HS-5 (cell line): Measurements from ENCODE around the gene LCN1.

Source experiments
- DNase-seq: peaks from one replicate; pipeline ENCODE4 v3.0.0-alpha.2; 2012; ENCODE audit warnings: low read depth

Gene LCN1

GRCh38 chr9:135488527-135488926 lies 32.7 kb upstream of the LCN1 start:
- no peak for DNase-seq

GRCh38 chr9:135489188-135489906 lies 31.9 kb upstream of the LCN1 start:
- no peak for DNase-seq

GRCh38 chr9:135490166-135490870 lies 30.9 kb upstream of the LCN1 start:
- no peak for DNase-seq

- no peak for DNase-seq
Measured at GRCh38 chr9:135490980-135491464, 30.2 kb upstream of the LCN1 start.

GRCh38 chr9:135491764-135492163 lies 29.5 kb upstream of the LCN1 start:
- no peak for DNase-seq

- no peak for DNase-seq
Measured at GRCh38 chr9:135492886-135493669, 28.2 kb upstream of the LCN1 start.

- no peak for DNase-seq
Measured at GRCh38 chr9:135494791-135495559, 26.3 kb upstream of the LCN1 start.

- DNase-seq, result no peak
Measured at GRCh38 chr9:135498381-135499126, 22.7 kb upstream of the LCN1 start.

GRCh38 chr9:135499326-135500070 lies 21.7 kb upstream of the LCN1 start:
- DNase-seq, result peak; percentile 28

- peak; percentile 39 for DNase-seq
Measured at GRCh38 chr9:135500071-135500524, 21.1 kb upstream of the LCN1 start.

GRCh38 chr9:135500525-135501260 lies 20.5 kb upstream of the LCN1 start, which contains the start of gene MRPS2:
MRPS2 (plus strand) TSS chr9:135500682; CDS start chr9:135500711, 29 bp downstream.
- DNase-seq, result peak; percentile 24

GRCh38 chr9:135501261-135502167 lies 19.7 kb upstream of the LCN1 start:
- DNase-seq, result no peak

GRCh38 chr9:135502168-135502872 lies 18.9 kb upstream of the LCN1 start:
- DNase-seq, result no peak

- no peak for DNase-seq
Measured at GRCh38 chr9:135502873-135503321, 18.3 kb upstream of the LCN1 start.

GRCh38 chr9:135503371-135504261 lies 17.6 kb upstream of the LCN1 start:
- no peak for DNase-seq
